Neural cell (in vitro differentiated cells): ENCODE data around the gene RYK.

ENCODE experiments used
- POLR2AphosphoS5 ChIP-seq: IDR thresholded peaks from 2 replicates; pipeline ENCODE4 v1.6.1; 2012
- TF ChIP-seq, protein P1 (sequence below): fragments of 450-650 bp; IDR thresholded peaks from 2 replicates; pipeline ENCODE4 v1.5.1; 2014; ENCODE audit warnings: antibody characterized with exemption, mild to moderate bottlenecking, moderate library complexity; ENCODE audit not compliant: poor library complexity, severe bottlenecking

DNA sequence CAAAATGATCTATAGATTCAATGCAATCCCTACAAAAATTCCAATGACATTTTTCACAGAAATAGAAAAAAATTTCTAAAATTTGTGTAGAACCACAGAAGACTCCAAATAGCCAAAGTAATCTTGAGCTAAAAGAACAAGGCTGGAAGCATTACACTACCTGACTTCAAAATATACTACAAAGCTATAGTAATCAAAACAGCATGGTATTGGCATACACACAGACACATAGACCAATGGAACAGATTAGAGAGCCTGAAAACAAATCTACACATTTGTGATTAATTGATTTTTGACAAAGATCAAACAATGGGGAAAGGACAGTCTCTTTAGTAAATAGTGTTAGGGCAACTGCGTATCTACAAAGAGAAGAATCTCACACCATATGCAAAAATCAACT, 45.3 kb upstream of the RYK start:
- TF ChIP-seq, protein P1, sequence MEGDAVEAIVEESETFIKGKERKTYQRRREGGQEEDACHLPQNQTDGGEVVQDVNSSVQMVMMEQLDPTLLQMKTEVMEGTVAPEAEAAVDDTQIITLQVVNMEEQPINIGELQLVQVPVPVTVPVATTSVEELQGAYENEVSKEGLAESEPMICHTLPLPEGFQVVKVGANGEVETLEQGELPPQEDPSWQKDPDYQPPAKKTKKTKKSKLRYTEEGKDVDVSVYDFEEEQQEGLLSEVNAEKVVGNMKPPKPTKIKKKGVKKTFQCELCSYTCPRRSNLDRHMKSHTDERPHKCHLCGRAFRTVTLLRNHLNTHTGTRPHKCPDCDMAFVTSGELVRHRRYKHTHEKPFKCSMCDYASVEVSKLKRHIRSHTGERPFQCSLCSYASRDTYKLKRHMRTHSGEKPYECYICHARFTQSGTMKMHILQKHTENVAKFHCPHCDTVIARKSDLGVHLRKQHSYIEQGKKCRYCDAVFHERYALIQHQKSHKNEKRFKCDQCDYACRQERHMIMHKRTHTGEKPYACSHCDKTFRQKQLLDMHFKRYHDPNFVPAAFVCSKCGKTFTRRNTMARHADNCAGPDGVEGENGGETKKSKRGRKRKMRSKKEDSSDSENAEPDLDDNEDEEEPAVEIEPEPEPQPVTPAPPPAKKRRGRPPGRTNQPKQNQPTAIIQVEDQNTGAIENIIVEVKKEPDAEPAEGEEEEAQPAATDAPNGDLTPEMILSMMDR: no peak
- no peak for TF ChIP-seq POLR2AphosphoS5
